HUES6 (cell line): Measurements from ENCODE around the gene ZNF451.
"Not testable (repeated sequence)": the region's sequence is repeated elsewhere in the genome, so short reads cannot be mapped to it uniquely, and the experiment has no call there.

Source experiments
- H3K27ac ChIP-seq: 2 replicates; pipeline ENCODE4 v1.7.0; 2013; ENCODE audit warnings: low read depth, mild to moderate bottlenecking, low read length, inconsistent platforms
- H3K27me3 ChIP-seq: 2 replicates; pipeline ENCODE4 v1.6.1; 2013; ENCODE audit warnings: low read length; ENCODE audit not compliant: control insufficient read depth, insufficient read depth
- H3K36me3 ChIP-seq: 2 replicates; pipeline ENCODE4 v1.6.1; 2013; ENCODE audit warnings: low read length; ENCODE audit not compliant: control insufficient read depth, insufficient read depth
- H3K4me1 ChIP-seq: 2 replicates; pipeline ENCODE4 v1.6.1; 2013; ENCODE audit warnings: low read length; ENCODE audit not compliant: control insufficient read depth, insufficient read depth
- H3K4me3 ChIP-seq: 2 replicates; pipeline ENCODE4 v1.5.1; 2013; ENCODE audit warnings: low read depth, low read length
- H3K9ac ChIP-seq: one replicate; pipeline ENCODE4 v1.6.1; 2013; ENCODE audit warnings: mild to moderate bottlenecking, low read length
- H3K9me3 ChIP-seq: 2 replicates; pipeline ENCODE4 v1.6.1; 2013; ENCODE audit warnings: low read depth, low read length; ENCODE audit not compliant: control insufficient read depth, insufficient read depth

Gene ZNF451

GRCh38 chr6:57089687-57090457, at the start of gene ZNF451:
TSS of gene ZNF451 (plus strand) at chr6:57090188. CDS start at chr6:57090254, 66 bp downstream.
- Histone ChIP-seq H3K4me3 (peak within 1 kb of the TSS; percentile 72), H3K4me1 (peaks cover 14% of the 10 kb centered on the region; the same call in 1 of the 2 replicates), H3K9me3 (no peaks in the 10 kb centered on the region), H3K27ac (peak within 1 kb of the TSS; percentile 7; the same call in 1 of the 2 replicates), H3K36me3 (peaks cover 22% of the 10 kb centered on the region), H3K27me3 (no peaks in the 10 kb centered on the region), H3K9ac (peak within 1 kb of the TSS; percentile 80)

- not testable (repeated sequence) for H3K9ac ChIP-seq, H3K27ac ChIP-seq, H3K27me3 ChIP-seq, H3K4me3 ChIP-seq, H3K4me1 ChIP-seq, H3K36me3 ChIP-seq, H3K9me3 ChIP-seq
Observed at GRCh38 chr6:57044061-57044460, 45.9 kb upstream of the ZNF451 start.

GRCh38 chr6:57044568-57044967, 45.4 kb upstream of the ZNF451 start:
- H3K27me3 ChIP-seq: no peaks in the 10 kb centered on the region
- H3K4me1 ChIP-seq: peaks cover 5% of the 10 kb centered on the region; the same call in 1 of the 2 replicates
- H3K9ac ChIP-seq: no peak overlapping the region
- no peaks in the 10 kb centered on the region for H3K9me3 ChIP-seq
- peaks cover 10% of the 10 kb centered on the region for H3K36me3 ChIP-seq
- H3K27ac ChIP-seq: no peak overlapping the region
- H3K4me3 ChIP-seq: no peak overlapping the region

- peak within 1 kb of the TSS; percentile 81 for H3K4me3 ChIP-seq
- not testable (repeated sequence) for H3K4me1 ChIP-seq
Observed at GRCh38 chr6:57046332-57047256, 43.4 kb upstream of the ZNF451 start, which contains the start of gene KIAA1586. TSS of gene KIAA1586 (plus strand) at chr6:57046693. CDS start at chr6:57046756, 63 bp downstream.

GRCh38 chr6:57047257-57047585, 42.8 kb upstream of the ZNF451 start:
- not testable (repeated sequence) for H3K27me3 ChIP-seq, H3K9me3 ChIP-seq, H3K4me3 ChIP-seq, H3K4me1 ChIP-seq, H3K9ac ChIP-seq, H3K27ac ChIP-seq
- H3K36me3 ChIP-seq: peaks cover 29% of the 10 kb centered on the region

More at GRCh38 chr6:57046332-57047256, 43.4 kb upstream of the ZNF451 start, which contains the start of gene KIAA1586:
- Histone ChIP-seq H3K27ac (peak within 1 kb of the TSS; percentile 48; the same call in 1 of the 2 replicates), H3K9ac (peak within 1 kb of the TSS; percentile 63), H3K36me3 (peaks cover 24% of the 10 kb centered on the region)
- H3K9me3 ChIP-seq, H3K27me3 ChIP-seq: not testable (repeated sequence)

GRCh38 chr6:57047859-57048258, 42.1 kb upstream of the ZNF451 start:
- not testable (repeated sequence) for H3K9ac ChIP-seq, H3K27ac ChIP-seq

GRCh38 chr6:57048577-57048976, 41.4 kb upstream of the ZNF451 start:
- Histone ChIP-seq H3K27me3 (no peaks in the 10 kb centered on the region), H3K36me3 (peaks cover 42% of the 10 kb centered on the region), H3K9me3 (no peaks in the 10 kb centered on the region), H3K4me3 (peak overlapping the region; percentile 40; the same call in 1 of the 2 replicates), H3K9ac (no peak overlapping the region), H3K27ac (no peak overlapping the region), H3K4me1 (peaks cover 5% of the 10 kb centered on the region; the same call in 1 of the 2 replicates)

More at GRCh38 chr6:57047859-57048258, 42.1 kb upstream of the ZNF451 start:
- H3K36me3 ChIP-seq: peaks cover 35% of the 10 kb centered on the region
- H3K4me3 ChIP-seq: peak overlapping the region; percentile 40
- H3K27me3 ChIP-seq, H3K9me3 ChIP-seq, H3K4me1 ChIP-seq: not testable (repeated sequence)

GRCh38 chr6:57063847-57064246, 26.1 kb upstream of the ZNF451 start:
- Histone ChIP-seq H3K4me1 (no peaks in the 10 kb centered on the region), H3K27me3 (peaks cover 16% of the 10 kb centered on the region; the same call in 1 of the 2 replicates), H3K9ac (no peak overlapping the region), H3K9me3 (no peaks in the 10 kb centered on the region), H3K4me3 (no peak overlapping the region), H3K27ac (no peak overlapping the region), H3K36me3 (peaks cover 13% of the 10 kb centered on the region)

- H3K36me3 ChIP-seq: peaks cover 13% of the 10 kb centered on the region
- no peak overlapping the region for H3K9ac ChIP-seq
- H3K4me3 ChIP-seq: no peak overlapping the region
- no peaks in the 10 kb centered on the region for H3K9me3 ChIP-seq
- H3K4me1 ChIP-seq: peaks cover 8% of the 10 kb centered on the region
- no peak overlapping the region for H3K27ac ChIP-seq
- H3K27me3 ChIP-seq: peaks cover 25% of the 10 kb centered on the region; the same call in 1 of the 2 replicates
Observed at GRCh38 chr6:57064809-57065208, 25.2 kb upstream of the ZNF451 start.

GRCh38 chr6:57068061-57068460, 21.9 kb upstream of the ZNF451 start:
- H3K4me3 ChIP-seq: no peak overlapping the region
- H3K36me3 ChIP-seq: 0 out of 2 replicates have a peak, but pooled peaks cover 3% of the 10 kb centered on the region
- no peaks in the 10 kb centered on the region; the same call in 1 of the 2 replicates for H3K9me3 ChIP-seq
- no peak overlapping the region for H3K27ac ChIP-seq
- peaks cover 24% of the 10 kb centered on the region for H3K4me1 ChIP-seq
- H3K9ac ChIP-seq: no peak overlapping the region
- H3K27me3 ChIP-seq: peaks cover 56% of the 10 kb centered on the region
